ENCODE data around the gene RALGAPA2.

The RALGAPA2 gene

DNA sequence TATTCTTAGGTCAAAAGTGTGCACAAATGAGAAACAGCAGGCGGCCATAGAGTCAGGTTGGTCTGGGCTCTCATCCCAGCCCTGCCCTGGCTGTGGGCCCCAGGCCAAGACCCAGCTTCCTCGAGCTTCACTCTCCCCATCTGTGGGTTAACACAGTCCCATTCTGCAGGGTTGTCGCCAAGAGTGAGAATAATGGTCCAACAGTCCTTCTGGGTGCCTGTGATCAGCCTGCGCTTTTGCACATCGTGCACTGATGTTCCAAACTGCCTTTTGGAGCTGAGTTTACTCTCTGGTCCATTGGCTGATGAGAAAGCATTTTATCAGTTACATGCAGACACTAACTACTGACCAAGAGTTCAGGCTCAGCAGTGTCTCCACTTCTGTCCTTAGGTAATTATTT lies 261.9 kb downstream of the RALGAPA2 start:
- no peak for DNase-seq (ENCODE audit: low read depth)

DNA sequence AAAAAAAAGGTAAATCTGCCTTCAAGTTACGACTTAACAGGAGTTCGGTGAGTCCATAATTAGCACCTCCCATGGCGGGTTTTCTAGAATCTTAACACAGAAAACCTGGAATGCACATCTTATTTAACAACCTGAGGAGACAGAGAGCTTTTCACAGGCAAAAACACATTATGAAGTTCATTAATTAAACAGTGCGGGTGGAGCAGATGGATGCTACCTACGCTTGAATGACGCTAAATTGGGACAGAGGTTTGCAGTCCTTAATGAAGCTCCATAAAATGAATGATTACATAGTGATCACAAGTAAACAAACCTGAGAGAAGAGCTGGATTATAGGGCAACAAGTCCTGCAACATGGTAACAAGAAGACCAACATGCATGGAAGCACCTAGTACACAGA lies 263.6 kb downstream of the RALGAPA2 start:
- no peak overlapping the region for H3K4me3 ChIP-seq (ENCODE audit: low read depth, low read length)
- TF ChIP-seq POLR2A (IDR thresholded peaks at IDR 0.05; ENCODE audit: extremely low read depth, insufficient read length) = no peak
- no peak for TF ChIP-seq MYC (IDR thresholded peaks at IDR 0.05; ENCODE audit: low read depth, low read length)
- TF ChIP-seq, protein P1, sequence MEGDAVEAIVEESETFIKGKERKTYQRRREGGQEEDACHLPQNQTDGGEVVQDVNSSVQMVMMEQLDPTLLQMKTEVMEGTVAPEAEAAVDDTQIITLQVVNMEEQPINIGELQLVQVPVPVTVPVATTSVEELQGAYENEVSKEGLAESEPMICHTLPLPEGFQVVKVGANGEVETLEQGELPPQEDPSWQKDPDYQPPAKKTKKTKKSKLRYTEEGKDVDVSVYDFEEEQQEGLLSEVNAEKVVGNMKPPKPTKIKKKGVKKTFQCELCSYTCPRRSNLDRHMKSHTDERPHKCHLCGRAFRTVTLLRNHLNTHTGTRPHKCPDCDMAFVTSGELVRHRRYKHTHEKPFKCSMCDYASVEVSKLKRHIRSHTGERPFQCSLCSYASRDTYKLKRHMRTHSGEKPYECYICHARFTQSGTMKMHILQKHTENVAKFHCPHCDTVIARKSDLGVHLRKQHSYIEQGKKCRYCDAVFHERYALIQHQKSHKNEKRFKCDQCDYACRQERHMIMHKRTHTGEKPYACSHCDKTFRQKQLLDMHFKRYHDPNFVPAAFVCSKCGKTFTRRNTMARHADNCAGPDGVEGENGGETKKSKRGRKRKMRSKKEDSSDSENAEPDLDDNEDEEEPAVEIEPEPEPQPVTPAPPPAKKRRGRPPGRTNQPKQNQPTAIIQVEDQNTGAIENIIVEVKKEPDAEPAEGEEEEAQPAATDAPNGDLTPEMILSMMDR (IDR thresholded peaks at IDR 0.05; ENCODE audit: low read depth, low read length) = no peak
- TF ChIP-seq, protein P2, sequence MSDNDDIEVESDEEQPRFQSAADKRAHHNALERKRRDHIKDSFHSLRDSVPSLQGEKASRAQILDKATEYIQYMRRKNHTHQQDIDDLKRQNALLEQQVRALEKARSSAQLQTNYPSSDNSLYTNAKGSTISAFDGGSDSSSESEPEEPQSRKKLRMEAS (IDR thresholded peaks at IDR 0.05; ENCODE audit: low read depth, low read length) = no peak
- DNase-seq (ENCODE audit: low read depth) = no peak

More for the DNA sequence above, 261.9 kb downstream of the RALGAPA2 start:
- no peak overlapping the region for H3K4me3 ChIP-seq (ENCODE audit: low read depth, low read length)
- no peak for TF ChIP-seq POLR2A (IDR thresholded peaks at IDR 0.05; ENCODE audit: extremely low read depth, insufficient read length)

DNA sequence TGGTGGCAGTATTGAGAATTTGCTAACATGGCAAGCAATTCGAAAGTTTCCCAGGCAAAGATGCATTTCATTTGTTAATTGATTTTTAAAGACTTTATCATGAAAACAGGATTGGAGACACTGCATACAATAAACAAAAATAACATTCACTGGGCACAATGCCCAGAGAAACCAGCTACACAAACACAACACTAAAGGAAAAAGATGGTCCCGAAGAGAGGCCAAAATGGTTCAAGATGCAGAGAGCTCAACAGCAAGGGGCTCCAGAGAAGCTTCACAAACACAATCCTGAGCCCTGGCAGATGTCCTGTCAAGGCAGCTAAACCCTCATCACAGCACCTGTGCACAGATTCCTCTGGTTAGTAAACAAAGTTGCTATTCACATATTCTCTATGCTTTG lies 265.2 kb downstream of the RALGAPA2 start:
- H3K4me3 ChIP-seq (ENCODE audit: low read depth, low read length) = no peak overlapping the region
- no peak for DNase-seq (ENCODE audit: low read depth)

DNA sequence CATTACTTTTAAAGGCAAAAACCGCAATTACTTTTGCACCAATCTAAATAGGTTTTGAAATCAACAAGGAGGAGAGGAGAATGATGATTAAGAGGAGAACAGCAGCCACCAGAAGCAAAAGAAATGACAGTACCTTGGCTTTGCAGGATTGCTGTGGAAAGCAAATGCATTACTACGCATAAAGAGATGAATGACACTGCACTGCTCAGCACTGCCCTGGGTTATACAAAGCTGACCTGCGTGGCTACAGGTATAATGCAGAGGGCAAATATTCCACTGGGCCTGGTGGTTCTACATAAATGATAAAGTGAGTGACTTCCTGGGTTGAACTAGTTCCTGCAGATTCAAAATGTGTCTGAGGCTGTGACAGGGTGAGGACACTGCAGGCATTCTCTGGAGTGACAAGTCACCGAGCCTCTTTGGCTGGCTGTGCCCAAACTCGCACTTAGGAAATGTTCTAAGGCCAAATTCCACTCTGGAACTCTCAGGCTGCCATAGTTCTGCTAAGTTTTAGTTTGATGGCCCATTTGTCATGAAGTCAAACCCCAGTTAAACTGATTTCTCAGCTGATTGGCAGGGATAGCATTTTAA lies 265.9 kb downstream of the RALGAPA2 start:
- TF ChIP-seq POLR2A (IDR thresholded peaks at IDR 0.05; ENCODE audit: extremely low read depth, insufficient read length) = no peak
- no peak for TF ChIP-seq MYC (IDR thresholded peaks at IDR 0.05; ENCODE audit: low read depth, low read length)
- TF ChIP-seq, protein P2 (IDR thresholded peaks at IDR 0.05; ENCODE audit: low read depth, low read length) = no peak
- TF ChIP-seq, protein P1 (IDR thresholded peaks at IDR 0.05; ENCODE audit: low read depth, low read length) = no peak
- no peak overlapping the region for H3K4me3 ChIP-seq (ENCODE audit: low read depth, low read length)
- DNase-seq (ENCODE audit: low read depth) = no peak

More for the DNA sequence above, 265.2 kb downstream of the RALGAPA2 start:
- no peak for TF ChIP-seq POLR2A (IDR thresholded peaks at IDR 0.05; ENCODE audit: extremely low read depth, insufficient read length)
- no peak for TF ChIP-seq MYC (IDR thresholded peaks at IDR 0.05; ENCODE audit: low read depth, low read length)
- TF ChIP-seq, protein P2 (IDR thresholded peaks at IDR 0.05; ENCODE audit: low read depth, low read length) = no peak
- TF ChIP-seq, protein P1 (IDR thresholded peaks at IDR 0.05; ENCODE audit: low read depth, low read length) = no peak

DNA sequence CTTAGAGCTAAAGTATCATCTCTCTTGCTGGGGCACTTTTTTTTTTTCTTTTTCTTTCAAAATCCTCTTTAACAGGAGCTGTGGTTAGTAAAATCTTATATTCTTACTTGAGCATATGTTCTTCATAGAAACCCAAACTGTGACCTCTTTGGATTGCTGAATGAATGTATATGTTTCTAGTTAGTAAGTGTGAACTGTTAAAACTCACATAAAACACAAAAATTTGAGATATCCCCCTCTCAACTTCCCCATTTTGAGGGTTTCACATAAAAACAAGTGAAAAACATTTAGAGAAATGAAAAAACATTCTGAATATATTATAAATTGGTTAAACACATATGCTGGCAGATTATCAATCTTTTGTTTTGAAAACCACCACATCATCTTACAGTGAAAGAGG lies 266.4 kb downstream of the RALGAPA2 start:
- no peak for DNase-seq (ENCODE audit: low read depth)
- H3K4me3 ChIP-seq (ENCODE audit: low read depth, low read length) = no peak overlapping the region
- TF ChIP-seq MYC (IDR thresholded peaks at IDR 0.05; ENCODE audit: low read depth, low read length) (no peak), POLR2A (IDR thresholded peaks at IDR 0.05; ENCODE audit: extremely low read depth, insufficient read length) (no peak)
- TF ChIP-seq, protein P1 (IDR thresholded peaks at IDR 0.05; ENCODE audit: low read depth, low read length) = no peak
- TF ChIP-seq, protein P2 (IDR thresholded peaks at IDR 0.05; ENCODE audit: low read depth, low read length) = no peak

DNA sequence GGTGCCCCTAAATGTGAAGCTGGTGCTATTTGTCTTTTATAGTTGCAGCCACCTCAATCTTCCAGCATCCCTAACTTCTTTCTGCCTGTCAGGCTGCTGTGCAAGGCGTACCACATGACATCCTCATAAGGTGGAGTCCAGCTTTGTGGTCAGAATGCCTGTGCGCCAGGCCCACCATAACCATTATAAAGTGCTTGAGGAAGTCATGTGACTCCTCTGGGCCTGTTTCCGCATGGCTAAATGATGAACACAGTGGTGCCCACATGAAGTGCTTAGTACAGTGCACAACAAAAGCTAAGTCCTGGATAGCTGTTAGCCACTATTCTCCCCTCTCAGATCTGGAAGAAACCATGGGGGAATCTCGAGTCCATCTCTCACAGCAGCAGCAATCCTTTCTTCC lies 268.9 kb downstream of the RALGAPA2 start:
- TF ChIP-seq POLR2A (IDR thresholded peaks at IDR 0.05; ENCODE audit: extremely low read depth, insufficient read length) = no peak
- TF ChIP-seq, protein P1 (IDR thresholded peaks at IDR 0.05; ENCODE audit: low read depth, low read length) = no peak
- no peak for TF ChIP-seq MYC (IDR thresholded peaks at IDR 0.05; ENCODE audit: low read depth, low read length)
- TF ChIP-seq, protein P2 (IDR thresholded peaks at IDR 0.05; ENCODE audit: low read depth, low read length) = no peak
- DNase-seq (ENCODE audit: low read depth) = no peak
- H3K4me3 ChIP-seq (ENCODE audit: low read depth, low read length) = no peak overlapping the region
